Gastrocnemius medialis (tissue), 4 donors: ENCODE measurements around the gene ZNF407.

Source experiments
- POLR2A ChIP-seq, 2 donors: fragments of 450-650 bp; IDR thresholded peaks; one replicate each; pipeline ENCODE4 v1.6.1; 2017; ENCODE audit warnings: antibody characterized with exemption in 2 of 2, mild to moderate bottlenecking in 2 of 2, moderate library complexity in 2 of 2
- TF ChIP-seq, protein P1 (sequence below), 5 experiments: fragments of 450-650 bp in 3 of 5; fragments of 200-600 bp in 2 of 5; sonication (generic) in 2 of 5; IDR thresholded peaks in 4 of 5; conservative IDR thresholded peaks in 1 of 5; 1 replicate in 4 of 5; 2 replicates in 1 of 5; pipeline ENCODE4 v1.5.1; 2016 to 2019; ENCODE audit warnings: antibody characterized with exemption in 5 of 5, mild to moderate bottlenecking in 3 of 5, moderate library complexity in 3 of 5

DNA sequence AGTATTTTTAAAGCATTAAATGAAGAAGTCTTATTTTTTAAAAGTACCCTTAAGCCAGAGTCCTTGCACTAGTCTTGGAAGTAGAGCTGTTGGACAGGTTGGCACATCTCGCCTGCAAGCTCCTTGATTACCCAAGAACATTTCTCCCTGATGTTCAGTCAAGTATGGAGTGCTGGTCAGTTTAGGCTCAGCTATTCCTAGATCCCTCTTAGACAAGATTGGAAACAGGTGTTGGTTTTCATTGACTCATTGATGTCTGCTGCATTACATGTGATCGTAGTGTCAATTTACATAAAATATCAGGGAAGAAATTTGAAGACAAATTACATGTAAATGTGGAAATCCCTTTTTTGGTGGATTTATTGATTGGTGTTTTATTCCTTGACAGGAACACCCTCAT lies 170.4 kb downstream of the ZNF407 start:
- TF ChIP-seq, protein P1, sequence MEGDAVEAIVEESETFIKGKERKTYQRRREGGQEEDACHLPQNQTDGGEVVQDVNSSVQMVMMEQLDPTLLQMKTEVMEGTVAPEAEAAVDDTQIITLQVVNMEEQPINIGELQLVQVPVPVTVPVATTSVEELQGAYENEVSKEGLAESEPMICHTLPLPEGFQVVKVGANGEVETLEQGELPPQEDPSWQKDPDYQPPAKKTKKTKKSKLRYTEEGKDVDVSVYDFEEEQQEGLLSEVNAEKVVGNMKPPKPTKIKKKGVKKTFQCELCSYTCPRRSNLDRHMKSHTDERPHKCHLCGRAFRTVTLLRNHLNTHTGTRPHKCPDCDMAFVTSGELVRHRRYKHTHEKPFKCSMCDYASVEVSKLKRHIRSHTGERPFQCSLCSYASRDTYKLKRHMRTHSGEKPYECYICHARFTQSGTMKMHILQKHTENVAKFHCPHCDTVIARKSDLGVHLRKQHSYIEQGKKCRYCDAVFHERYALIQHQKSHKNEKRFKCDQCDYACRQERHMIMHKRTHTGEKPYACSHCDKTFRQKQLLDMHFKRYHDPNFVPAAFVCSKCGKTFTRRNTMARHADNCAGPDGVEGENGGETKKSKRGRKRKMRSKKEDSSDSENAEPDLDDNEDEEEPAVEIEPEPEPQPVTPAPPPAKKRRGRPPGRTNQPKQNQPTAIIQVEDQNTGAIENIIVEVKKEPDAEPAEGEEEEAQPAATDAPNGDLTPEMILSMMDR (IDR thresholded peaks at IDR 0.05 in 4 of 5, conservative IDR thresholded peaks at IDR 0.05 in 1 of 5) = no peak
- no peak for TF ChIP-seq POLR2A (IDR thresholded peaks at IDR 0.05)
